Smooth muscle cell (in vitro differentiated cells): ENCODE results near the gene STAG3. TPM values are rescaled to one million over a fixed set of nuclear protein-coding genes. Genes with fewer than 3 reads are reported as not detected.

Experiments used
- DNase-seq: peaks from one replicate; lab custom pipeline; 2025; ENCODE audit not compliant: unreplicated experiment; lab: John Stamatoyannopoulos, UW
- H2AFZ ChIP-seq: fragments of 200-600 bp; sonication (generic); 2 replicates; pipeline ENCODE4 v1.6.0; 2016; ENCODE audit warnings: antibody characterized with exemption, low read depth, mild to moderate bottlenecking
- H3F3A ChIP-seq: fragments of 200-600 bp; sonication (generic); 2 replicates; pipeline ENCODE4 v1.6.0; 2017; ENCODE audit warnings: antibody characterized with exemption, low read depth
- H3K27ac ChIP-seq: fragments of 200-600 bp; sonication (generic); 2 replicates; pipeline ENCODE4 v1.5.1; 2016; ENCODE audit warnings: low read depth, mild to moderate bottlenecking
- H3K27me3 ChIP-seq: fragments of 200-600 bp; sonication (generic); 2 replicates; pipeline ENCODE4 v1.6.1; 2016; ENCODE audit warnings: low read depth, mild to moderate bottlenecking
- H3K36me3 ChIP-seq: fragments of 200-600 bp; sonication (generic); 2 replicates; pipeline ENCODE4 v1.5.1; 2016; ENCODE audit warnings: low read depth
- H3K4me1 ChIP-seq: fragments of 200-600 bp; sonication (generic); 2 replicates; pipeline ENCODE4 v1.5.1; 2016; ENCODE audit warnings: low read depth
- H3K4me2 ChIP-seq: fragments of 200-600 bp; sonication (generic); 2 replicates; pipeline ENCODE4 v1.6.0; 2016; ENCODE audit warnings: mild to moderate bottlenecking
- H3K4me3 ChIP-seq: fragments of 200-600 bp; sonication (generic); 2 replicates; pipeline ENCODE4 v1.5.1; 2016; ENCODE audit warnings: mild to moderate bottlenecking
- H3K79me2 ChIP-seq: fragments of 200-600 bp; sonication (generic); 2 replicates; pipeline ENCODE4 v1.6.0; 2016; ENCODE audit warnings: low read depth, mild to moderate bottlenecking
- H3K9ac ChIP-seq: fragments of 200-600 bp; sonication (generic); 2 replicates; pipeline ENCODE4 v1.6.0; 2016; ENCODE audit warnings: low read depth
- H3K9me3 ChIP-seq: fragments of 200-600 bp; sonication (generic); replicated peaks from 2 replicates; pipeline ENCODE4 v1.5.1; 2016; ENCODE audit warnings: low read depth
- H4K20me1 ChIP-seq: fragments of 200-600 bp; sonication (generic); 2 replicates; pipeline ENCODE4 v1.6.0; 2016; ENCODE audit warnings: low read depth
- CTCF ChIP-seq: fragments of 200-600 bp; sonication (generic); IDR thresholded peaks from 2 replicates; pipeline ENCODE4 v1.5.1; 2017; ENCODE audit warnings: borderline replicate concordance, mild to moderate bottlenecking, antibody characterized with exemption; ENCODE audit not compliant: insufficient read depth, poor library complexity, severe bottlenecking
- WGBS: methylation state at CpG from one replicate; pipeline ENCODE4 v1.1.7; 2016; ENCODE audit warnings: low lambda C conversion rate; 5-methylcytosine and 5-hydroxymethylcytosine counted together
- polyA plus RNA-seq: library from polyadenylated mRNA; unstranded; fragments of >200 nt; fragmentation: Nextera tagmentation; extraction: Ambion mirVana; gene quantifications from 2 replicates; pipeline ENCODE4 v1.2.1, GENCODE V29; 2016
- total RNA-seq: library from RNA; depleted of rRNA; stranded (reverse); fragments of >200 nt; gene quantifications from 2 replicates; pipeline ENCODE4 v1.2.3, GENCODE V29; 2014

The STAG3 gene
- total and polyA plus RNA-seq, 2 experiments from 2014 or later, result 0.04 to 0.96 TPM

GRCh38 chr7:100166970-100167911 is 10.5 kb upstream of the STAG3 start:
- DNase-seq, result no peak
- Histone ChIP-seq H3K4me3 (peak overlapping the region; percentile 59), H3K36me3 (no peaks in the 10 kb centered on the region), H3K9ac (no peak overlapping the region), H2AFZ (peak overlapping the region; percentile 16), H3K9me3 (no peaks in the 10 kb centered on the region), H3K4me1 (peaks cover 8% of the 10 kb centered on the region), H3K27me3 (peaks cover 20% of the 10 kb centered on the region), H3F3A (peaks cover 4% of the 10 kb centered on the region), H4K20me1 (no peaks in the 10 kb centered on the region), H3K27ac (no peak overlapping the region), H3K4me2 (peak overlapping the region; percentile 81), H3K79me2 (no peaks in the 10 kb centered on the region)
- WGBS, result 54% methylated on average over 14 of the region's 14 CpGs
- TF ChIP-seq CTCF, result no peak

GRCh38 chr7:100167912-100168323 is 9.8 kb upstream of the STAG3 start:
- Histone ChIP-seq H3K4me2 (peak overlapping the region; percentile 81), H2AFZ (peak overlapping the region; percentile 16), H4K20me1 (no peaks in the 10 kb centered on the region), H3K4me3 (peak overlapping the region; percentile 59), H3K9ac (no peak overlapping the region), H3K27ac (no peak overlapping the region), H3K36me3 (no peaks in the 10 kb centered on the region), H3K27me3 (peaks cover 23% of the 10 kb centered on the region), H3K9me3 (no peaks in the 10 kb centered on the region), H3K4me1 (peaks cover 8% of the 10 kb centered on the region), H3F3A (peaks cover 4% of the 10 kb centered on the region), H3K79me2 (no peaks in the 10 kb centered on the region)
- WGBS, result 6% methylated on average over 11 of the region's 11 CpGs
- no peak for TF ChIP-seq CTCF
- no peak for DNase-seq

GRCh38 chr7:100169147-100169850 is 8.4 kb upstream of the STAG3 start:
- Histone ChIP-seq H3K79me2 (no peaks in the 10 kb centered on the region), H3K4me2 (no peak overlapping the region), H3F3A (peaks cover 4% of the 10 kb centered on the region), H3K36me3 (no peaks in the 10 kb centered on the region), H3K9ac (no peak overlapping the region), H3K9me3 (no peaks in the 10 kb centered on the region), H4K20me1 (no peaks in the 10 kb centered on the region), H3K27ac (no peak overlapping the region), H2AFZ (no peak overlapping the region), H3K4me3 (no peak overlapping the region), H3K27me3 (peaks cover 23% of the 10 kb centered on the region), H3K4me1 (peaks cover 8% of the 10 kb centered on the region)
- DNase-seq, result no peak
- WGBS, result 93% methylated on average over 11 of the region's 11 CpGs
- no peak for TF ChIP-seq CTCF
